NCI-H128 (cell line): ENCODE results near the gene PLEKHJ1.
"Not testable (repeated sequence)": the region's sequence is repeated elsewhere in the genome, so short reads cannot be mapped to it uniquely, and the experiment has no call there.

ENCODE experiments used
- DNase-seq: peaks from one replicate; lab custom pipeline; 2025; ENCODE audit not compliant: unreplicated experiment; lab: John Stamatoyannopoulos, UW

The PLEKHJ1 gene

GRCh38 chr19:2200624-2201294 is 35.4 kb downstream of the PLEKHJ1 start:
- not testable (repeated sequence) for DNase-seq

- DNase-seq, result no peak
Measured at GRCh38 chr19:2199861-2200623, 36.1 kb downstream of the PLEKHJ1 start.

- DNase-seq, result no peak
Measured at GRCh38 chr19:2199215-2199614, 36.9 kb downstream of the PLEKHJ1 start.

GRCh38 chr19:2198317-2198716 is 37.8 kb downstream of the PLEKHJ1 start:
- DNase-seq, result no peak

GRCh38 chr19:2197270-2197669 is 38.9 kb downstream of the PLEKHJ1 start:
- no peak for DNase-seq

- DNase-seq, result no peak
Measured at GRCh38 chr19:2195914-2196313, 40.2 kb downstream of the PLEKHJ1 start.

GRCh38 chr19:2195361-2195760 is 40.8 kb downstream of the PLEKHJ1 start:
- DNase-seq, result no peak

- no peak for DNase-seq
Measured at GRCh38 chr19:2194513-2195078, 41.5 kb downstream of the PLEKHJ1 start.

GRCh38 chr19:2193807-2194206 is 42.3 kb downstream of the PLEKHJ1 start:
- DNase-seq, result no peak

GRCh38 chr19:2192862-2193261 is 43.3 kb downstream of the PLEKHJ1 start:
- DNase-seq, result no peak

- no peak for DNase-seq
Measured at GRCh38 chr19:2191456-2192310, 44.4 kb downstream of the PLEKHJ1 start.

GRCh38 chr19:2190848-2191455 is 45.2 kb downstream of the PLEKHJ1 start:
- DNase-seq, result no peak

- no peak for DNase-seq
Measured at GRCh38 chr19:2189880-2190279, 46.2 kb downstream of the PLEKHJ1 start.

GRCh38 chr19:2188708-2189385 is 47.3 kb downstream of the PLEKHJ1 start:
- no peak for DNase-seq

GRCh38 chr19:2187159-2187558 is 49.0 kb downstream of the PLEKHJ1 start:
- DNase-seq, result no peak

GRCh38 chr19:2186071-2186846 is 49.9 kb downstream of the PLEKHJ1 start:
- DNase-seq, result no peak

GRCh38 chr19:2185734-2186070 is 50.4 kb downstream of the PLEKHJ1 start:
- no peak for DNase-seq

GRCh38 chr19:2184422-2184975 is 51.6 kb downstream of the PLEKHJ1 start:
- DNase-seq, result no peak
